HEK293 (cell line): Measurements from ENCODE around the gene SMPX.

Source experiments
- GLI2 ChIP-seq: fragments of 450-650 bp; formaldehyde crosslinking; IDR thresholded peaks from 2 replicates; pipeline ENCODE4; 2017; ENCODE audit warnings: missing biosample characterization, missing genetic modification characterization, low read depth, borderline replicate concordance
- GLIS1 ChIP-seq: fragments of 450-650 bp; formaldehyde crosslinking; IDR thresholded peaks from 2 replicates; pipeline ENCODE4 v1.5.1; 2016; ENCODE audit warnings: missing biosample characterization, missing genetic modification characterization
- HOXD13 ChIP-seq: sonication (generic); formaldehyde crosslinking; IDR thresholded peaks from 2 replicates; pipeline ENCODE4 v1.8.0; 2022; ENCODE audit warnings: missing genetic modification reagents, borderline replicate concordance
- MYNN ChIP-seq: fragments of 450-650 bp; formaldehyde crosslinking; IDR thresholded peaks from 2 replicates; pipeline ENCODE4 v1.5.1; 2016; ENCODE audit warnings: missing biosample characterization, missing genetic modification characterization, borderline replicate concordance
- PRDM10 ChIP-seq: fragments of 450-650 bp; formaldehyde crosslinking; IDR thresholded peaks from 2 replicates; pipeline ENCODE4 v1.5.1; 2016; ENCODE audit warnings: missing biosample characterization, missing genetic modification characterization
- SCRT2 ChIP-seq: fragments of 450-650 bp; formaldehyde crosslinking; IDR thresholded peaks from 2 replicates; pipeline ENCODE4 v1.5.1; 2016; ENCODE audit warnings: missing biosample characterization, missing genetic modification characterization
- SP3 ChIP-seq: fragments of 450-650 bp; formaldehyde crosslinking; IDR thresholded peaks from 2 replicates; pipeline ENCODE4 v1.5.1; 2016; ENCODE audit warnings: missing biosample characterization, missing genetic modification characterization
- ZBTB11 ChIP-seq: fragments of 450-650 bp; formaldehyde crosslinking; conservative IDR thresholded peaks from 2 replicates; pipeline ENCODE4 v1.5.1; 2016; ENCODE audit warnings: low read depth, missing biosample characterization, missing genetic modification characterization
- ZBTB8A ChIP-seq: fragments of 450-650 bp; formaldehyde crosslinking; IDR thresholded peaks from 2 replicates; pipeline ENCODE4 v1.5.1; 2016; ENCODE audit warnings: missing biosample characterization, missing genetic modification characterization
- ZFP37 ChIP-seq: fragments of 450-650 bp; formaldehyde crosslinking; IDR thresholded peaks from 2 replicates; pipeline ENCODE4 v1.5.1; 2016; ENCODE audit warnings: missing biosample characterization, missing genetic modification characterization
- ZFP69B ChIP-seq: fragments of 450-650 bp; formaldehyde crosslinking; IDR thresholded peaks from 2 replicates; pipeline ENCODE4 v1.5.1; 2016; ENCODE audit warnings: missing biosample characterization, missing genetic modification characterization
- ZNF202 ChIP-seq: fragments of 450-650 bp; formaldehyde crosslinking; IDR thresholded peaks from 2 replicates; pipeline ENCODE4 v1.5.1; 2016; ENCODE audit warnings: missing biosample characterization, missing genetic modification characterization, borderline replicate concordance
- ZNF26 ChIP-seq: fragments of 450-650 bp; formaldehyde crosslinking; IDR thresholded peaks from 2 replicates; pipeline ENCODE4 v1.5.1; 2016; ENCODE audit warnings: missing biosample characterization, missing genetic modification characterization
- ZNF311 ChIP-seq: fragments of 450-650 bp; formaldehyde crosslinking; IDR thresholded peaks from 2 replicates; pipeline ENCODE4 v1.5.1; 2017; ENCODE audit warnings: missing biosample characterization, missing genetic modification characterization, borderline replicate concordance
- ZNF449 ChIP-seq: fragments of 450-650 bp; formaldehyde crosslinking; IDR thresholded peaks from 2 replicates; pipeline ENCODE4 v1.5.1; 2017; ENCODE audit warnings: missing biosample characterization, mild to moderate bottlenecking, missing genetic modification characterization, moderate library complexity
- ZNF473 ChIP-seq: fragments of 450-650 bp; formaldehyde crosslinking; IDR thresholded peaks from 2 replicates; pipeline ENCODE4 v1.5.1; 2017; ENCODE audit warnings: missing biosample characterization, missing genetic modification characterization
- ZNF501 ChIP-seq: fragments of 450-650 bp; formaldehyde crosslinking; IDR thresholded peaks from 2 replicates; pipeline ENCODE4 v1.5.1; 2016; ENCODE audit warnings: missing biosample characterization, missing genetic modification characterization
- ZNF513 ChIP-seq: fragments of 450-650 bp; IDR thresholded peaks from 2 replicates; pipeline ENCODE4 v1.5.1; 2018; ENCODE audit warnings: missing biosample characterization, missing genetic modification characterization
- ZNF530 ChIP-seq: fragments of 450-650 bp; formaldehyde crosslinking; IDR thresholded peaks from 2 replicates; pipeline ENCODE4 v1.5.1; 2016; ENCODE audit warnings: low read depth, missing biosample characterization, missing genetic modification characterization
- ZNF558 ChIP-seq: fragments of 450-650 bp; formaldehyde crosslinking; IDR thresholded peaks from 2 replicates; pipeline ENCODE4 v1.5.1; 2016; ENCODE audit warnings: missing biosample characterization, missing genetic modification characterization
- ZNF596 ChIP-seq: fragments of 450-650 bp; IDR thresholded peaks from 2 replicates; pipeline ENCODE4 v1.5.0; 2018; ENCODE audit warnings: missing biosample characterization, mild to moderate bottlenecking, missing genetic modification characterization, moderate library complexity
- ZNF639 ChIP-seq: fragments of 450-650 bp; formaldehyde crosslinking; IDR thresholded peaks from 2 replicates; pipeline ENCODE4 v1.5.1; 2016; ENCODE audit warnings: missing biosample characterization, missing genetic modification characterization
- ZNF777 ChIP-seq: fragments of 450-650 bp; formaldehyde crosslinking; IDR thresholded peaks from 2 replicates; pipeline ENCODE4 v1.5.1; 2017; ENCODE audit warnings: missing biosample characterization, missing genetic modification characterization, borderline replicate concordance
- ZNF791 ChIP-seq: fragments of 450-650 bp; formaldehyde crosslinking; IDR thresholded peaks from 2 replicates; pipeline ENCODE4 v1.5.1; 2016; ENCODE audit warnings: missing biosample characterization, missing genetic modification characterization
- ZNF843 ChIP-seq: fragments of 450-650 bp; formaldehyde crosslinking; IDR thresholded peaks from 2 replicates; pipeline ENCODE4 v1.5.1; 2016; ENCODE audit warnings: missing biosample characterization, missing genetic modification characterization
- ZSCAN4 ChIP-seq: fragments of 450-650 bp; formaldehyde crosslinking; IDR thresholded peaks from 2 replicates; pipeline ENCODE4 v1.5.1; 2017; ENCODE audit warnings: missing biosample characterization, missing genetic modification characterization

The SMPX gene

GRCh38 chrX:21806691-21807090 is 48.8 kb upstream of the SMPX start (continued):
- TF ChIP-seq ZNF501 (tag by site-specific recombination) = 0 out of 2 replicates have a peak, but pooled peaks have one; percentile 15
- peak; percentile 26; the same call in 1 of the 2 replicates for TF ChIP-seq GLIS1 (tag by site-specific recombination)
- peak; percentile 87; the same call in 1 of the 2 replicates for TF ChIP-seq ZNF558 (tag by site-specific recombination)
- TF ChIP-seq GLI2 (tag by site-specific recombination) = peak; percentile 43; the same call in 1 of the 2 replicates
- peak; percentile 13; the same call in 1 of the 2 replicates for TF ChIP-seq ZNF26 (tag by site-specific recombination)
- peak; percentile 41; the same call in 1 of the 2 replicates for TF ChIP-seq ZFP69B (tag by site-specific recombination)
- no peak; the same call in 1 of the 2 replicates for TF ChIP-seq ZNF449 (tag by site-specific recombination)
- no peak for TF ChIP-seq ZNF777 (tag by site-specific recombination)
- no peak for TF ChIP-seq ZNF791 (tag by site-specific recombination)
- TF ChIP-seq ZNF473 = 0 out of 2 replicates have a peak, but pooled peaks have one; percentile 49
- no peak for TF ChIP-seq HOXD13 (CRISPR knock-in tag)
- TF ChIP-seq MYNN (tag by site-specific recombination) = no peak
- peak; percentile 68 for TF ChIP-seq SP3 (tag by site-specific recombination)
- TF ChIP-seq ZSCAN4 (tag by site-specific recombination) = peak; percentile 55; the same call in 1 of the 2 replicates
- no peak for TF ChIP-seq ZNF311
- no peak for TF ChIP-seq ZNF202 (tag by site-specific recombination)
- no peak for TF ChIP-seq ZNF530 (tag by site-specific recombination)
- TF ChIP-seq ZNF843 (tag by site-specific recombination) = peak; percentile 87
- TF ChIP-seq PRDM10 (tag by site-specific recombination) = peak; percentile 62
- TF ChIP-seq ZNF639 (tag by site-specific recombination) = peak; percentile 98
- peak; percentile 93 for TF ChIP-seq ZNF513 (tag by site-specific recombination)
- no peak for TF ChIP-seq ZNF596 (tag by site-specific recombination)
- peak; percentile 58 for TF ChIP-seq SCRT2 (tag by site-specific recombination)
- TF ChIP-seq ZBTB11 = no peak
- TF ChIP-seq ZBTB8A (tag by site-specific recombination) = no peak
- TF ChIP-seq ZFP37 = peak; percentile 91
